Endodermal cell (in vitro differentiated cells): ENCODE data around the gene ZC3H12D. TPM values are rescaled to one million over a fixed set of nuclear protein-coding genes. Genes with fewer than 3 reads are reported as not detected.

Experiments used
- DNase-seq: peaks from one replicate; pipeline ENCODE4 v3.0.0-alpha.2; 2017
- H3K27ac ChIP-seq: 2 replicates; pipeline ENCODE4 v1.5.1; 2013; ENCODE audit warnings: mild to moderate bottlenecking, low read depth, low read length, moderate library complexity
- H3K27me3 ChIP-seq: 2 replicates; pipeline ENCODE4 v1.6.1; 2013; ENCODE audit warnings: mild to moderate bottlenecking, low read length, moderate library complexity; ENCODE audit not compliant: insufficient read depth, control insufficient read depth, poor library complexity, severe bottlenecking
- H3K36me3 ChIP-seq: 2 replicates; pipeline ENCODE4 v1.7.0; 2013; ENCODE audit warnings: mild to moderate bottlenecking, low read length, moderate library complexity; ENCODE audit not compliant: control insufficient read depth, insufficient read depth
- H3K4me1 ChIP-seq: one replicate; pipeline ENCODE4 v1.7.0; 2013; ENCODE audit warnings: low read length; ENCODE audit not compliant: control insufficient read depth, insufficient read depth
- H3K4me3 ChIP-seq: 2 replicates; pipeline ENCODE4 v1.5.1; 2013; ENCODE audit warnings: mild to moderate bottlenecking, low read length, moderate library complexity
- H3K9ac ChIP-seq: 2 replicates; pipeline ENCODE4 v1.6.1; 2013; ENCODE audit warnings: mild to moderate bottlenecking, low read length, moderate library complexity; ENCODE audit not compliant: poor library complexity, severe bottlenecking; ENCODE audit errors: extremely low read depth
- H3K9me3 ChIP-seq: 2 replicates; pipeline ENCODE4 v1.6.1; 2013; ENCODE audit warnings: mild to moderate bottlenecking, low read length, moderate library complexity; ENCODE audit not compliant: control insufficient read depth
- H3K27ac Mint-ChIP-seq: 2 replicates; pipeline ENCODE4 v1.8.0; 2020; ENCODE audit warnings: mixed read lengths
- H3K27me3 Mint-ChIP-seq: 2 replicates; pipeline ENCODE4 v1.8.0; 2021; ENCODE audit warnings: mild to moderate bottlenecking, mixed read lengths; ENCODE audit not compliant: insufficient read depth
- H3K36me3 Mint-ChIP-seq: 2 replicates; pipeline ENCODE4 v1.8.0; 2020; ENCODE audit warnings: low read depth, mixed read lengths
- H3K4me1 Mint-ChIP-seq: 2 replicates; pipeline ENCODE4 v1.8.0; 2020; ENCODE audit warnings: mixed read lengths
- H3K4me3 Mint-ChIP-seq: 2 replicates; pipeline ENCODE4 v1.8.0; 2020; ENCODE audit warnings: mild to moderate bottlenecking, moderate library complexity, mixed read lengths
- H3K9me3 Mint-ChIP-seq: 2 replicates; pipeline ENCODE4 v1.8.0; 2020; ENCODE audit warnings: mild to moderate bottlenecking, mixed read lengths
- WGBS, 2 experiments: methylation state at CpG; one replicate each; pipeline versions ENCODE4 v1.1.5 to v1.1.7; 2013; ENCODE audit warnings: missing lambda C conversion rate in 2 of 2, mixed read lengths in 1 of 2; ENCODE audit not compliant: insufficient coverage in 1 of 2, insufficient read length in 1 of 2; 5-methylcytosine and 5-hydroxymethylcytosine counted together
- total RNA-seq, 2 donors: library from RNA; stranded (reverse); fragmentation: NEBNext Ultra II Directional in 1 of 2; extraction: Animal tissue kit (Norgen Biotek cat#: 25700) in 1 of 2; gene quantifications; 2 replicates in 1 of 2; 3 replicates in 1 of 2; pipeline ENCODE4 v1.2.1, GENCODE V29; 2021
- TF ChIP-seq, protein P1 (sequence below): fragments of 200-600 bp; sonication (generic); conservative IDR thresholded peaks from 2 replicates; pipeline ENCODE4 v1.5.0; 2021; ENCODE audit warnings: antibody characterized with exemption, mild to moderate bottlenecking

ZC3H12D gene
- total RNA-seq, 2 donors from 2014 or later: 0.20 to 0.42 TPM

DNA sequence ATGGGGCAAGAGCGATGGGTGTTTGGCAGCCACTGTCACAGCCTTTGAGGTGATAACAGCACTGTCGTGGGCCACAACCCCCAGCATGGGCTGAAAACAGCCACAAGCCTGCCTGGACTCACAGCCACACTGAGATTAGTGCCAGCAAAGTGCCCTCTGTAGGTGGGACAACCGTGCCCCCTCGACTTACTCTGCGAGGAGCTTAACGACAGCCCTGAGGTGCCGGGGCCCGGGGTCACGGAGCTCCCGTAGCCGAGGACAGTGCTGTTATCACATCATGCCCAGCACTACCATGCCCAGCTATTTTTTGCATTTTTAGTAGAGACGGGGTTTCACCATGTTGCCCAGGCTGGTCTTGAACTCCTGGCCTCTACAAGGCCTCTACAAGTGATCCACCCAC lies 48.2 kb downstream of the ZC3H12D start:
- Mint-ChIP-seq H3K36me3 (no peaks in the 10 kb centered on the region), H3K4me3 (no peak overlapping the region), H3K9me3 (no peaks in the 10 kb centered on the region), H3K27me3 (no peaks in the 10 kb centered on the region), H3K27ac (no peak overlapping the region), H3K4me1 (peaks cover 7% of the 10 kb centered on the region)
- no peak overlapping the region for H3K4me3 ChIP-seq
- WGBS, 2 experiments: 93 to 94% methylated on average over 9 to 12 of the region's 12 CpGs
- H3K4me1 ChIP-seq: no peaks in the 10 kb centered on the region
- H3K9ac ChIP-seq: no peak overlapping the region
- no peaks in the 10 kb centered on the region for H3K27me3 ChIP-seq
- no peak for DNase-seq
- H3K36me3 ChIP-seq: no peaks in the 10 kb centered on the region
- H3K27ac ChIP-seq: no peak overlapping the region
- no peaks in the 10 kb centered on the region for H3K9me3 ChIP-seq
- TF ChIP-seq, protein P1, sequence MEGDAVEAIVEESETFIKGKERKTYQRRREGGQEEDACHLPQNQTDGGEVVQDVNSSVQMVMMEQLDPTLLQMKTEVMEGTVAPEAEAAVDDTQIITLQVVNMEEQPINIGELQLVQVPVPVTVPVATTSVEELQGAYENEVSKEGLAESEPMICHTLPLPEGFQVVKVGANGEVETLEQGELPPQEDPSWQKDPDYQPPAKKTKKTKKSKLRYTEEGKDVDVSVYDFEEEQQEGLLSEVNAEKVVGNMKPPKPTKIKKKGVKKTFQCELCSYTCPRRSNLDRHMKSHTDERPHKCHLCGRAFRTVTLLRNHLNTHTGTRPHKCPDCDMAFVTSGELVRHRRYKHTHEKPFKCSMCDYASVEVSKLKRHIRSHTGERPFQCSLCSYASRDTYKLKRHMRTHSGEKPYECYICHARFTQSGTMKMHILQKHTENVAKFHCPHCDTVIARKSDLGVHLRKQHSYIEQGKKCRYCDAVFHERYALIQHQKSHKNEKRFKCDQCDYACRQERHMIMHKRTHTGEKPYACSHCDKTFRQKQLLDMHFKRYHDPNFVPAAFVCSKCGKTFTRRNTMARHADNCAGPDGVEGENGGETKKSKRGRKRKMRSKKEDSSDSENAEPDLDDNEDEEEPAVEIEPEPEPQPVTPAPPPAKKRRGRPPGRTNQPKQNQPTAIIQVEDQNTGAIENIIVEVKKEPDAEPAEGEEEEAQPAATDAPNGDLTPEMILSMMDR: no peak

DNA sequence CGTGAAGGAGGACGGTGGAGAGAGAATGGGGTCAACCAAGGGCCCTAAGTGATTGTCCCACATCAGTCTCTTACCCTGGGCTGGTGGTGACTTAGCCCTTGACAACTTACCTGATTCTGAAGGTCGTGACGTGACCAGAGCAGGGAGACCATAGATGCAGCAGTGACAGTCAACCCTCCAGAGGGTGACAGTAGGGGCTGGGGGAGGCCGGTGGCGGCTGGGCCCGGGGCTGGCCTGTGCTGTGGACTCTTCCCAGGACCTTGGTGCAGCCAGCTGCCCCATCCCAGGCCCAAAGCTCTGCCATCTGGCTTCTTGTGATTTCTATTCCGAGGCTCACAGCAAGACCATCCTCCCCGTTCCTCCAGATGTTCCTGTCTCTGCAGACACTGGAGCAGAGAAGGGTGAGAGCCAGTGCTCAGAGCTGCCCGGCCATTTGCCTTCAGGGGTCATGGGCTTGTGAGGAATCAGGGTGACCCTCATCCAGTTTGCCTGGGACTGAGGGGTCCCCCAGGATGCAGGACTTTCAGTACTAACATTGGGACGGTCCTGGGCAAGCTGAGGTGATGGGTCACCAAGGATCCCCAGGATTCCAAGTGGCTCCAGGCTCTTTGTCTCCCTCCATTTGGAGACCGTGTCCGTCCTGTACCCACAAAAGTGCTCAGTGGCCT lies 48.8 kb downstream of the ZC3H12D start:
- no peaks in the 10 kb centered on the region for H3K9me3 Mint-ChIP-seq
- no peak for DNase-seq
- TF ChIP-seq, protein P1: no peak
- H3K4me3 Mint-ChIP-seq: no peak overlapping the region
- Histone ChIP-seq H3K9me3 (no peaks in the 10 kb centered on the region), H3K4me3 (no peak overlapping the region), H3K9ac (no peak overlapping the region), H3K27ac (no peak overlapping the region), H3K36me3 (no peaks in the 10 kb centered on the region), H3K27me3 (no peaks in the 10 kb centered on the region), H3K4me1 (no peaks in the 10 kb centered on the region)
- H3K4me1 Mint-ChIP-seq: peaks cover under 1% of the 10 kb centered on the region
- H3K27me3 Mint-ChIP-seq: no peaks in the 10 kb centered on the region
- WGBS, 2 experiments: 93 to 94% methylated on average over 5 to 13 of the region's 13 CpGs
- no peak overlapping the region for H3K27ac Mint-ChIP-seq
- no peaks in the 10 kb centered on the region for H3K36me3 Mint-ChIP-seq

DNA sequence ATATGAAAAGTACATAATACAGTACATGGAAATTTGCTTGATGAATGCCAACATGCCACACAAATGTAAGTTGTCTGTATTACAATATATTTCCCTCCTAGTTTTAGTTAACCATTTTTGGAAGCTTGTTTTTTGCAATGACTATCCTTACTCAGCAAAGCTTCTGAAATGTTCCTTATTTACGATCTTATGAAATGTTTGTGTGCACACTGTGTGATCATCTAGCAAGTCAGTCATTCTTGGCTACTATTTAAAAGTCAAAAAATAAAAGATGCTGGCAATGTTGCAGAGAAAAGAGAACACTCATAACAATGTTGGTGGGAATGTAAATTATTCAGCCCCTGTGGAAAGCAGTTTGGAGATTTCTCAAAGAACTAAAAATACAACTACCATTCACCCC lies 50.9 kb downstream of the ZC3H12D start:
- Histone ChIP-seq H3K4me3 (no peak overlapping the region), H3K9me3 (no peaks in the 10 kb centered on the region), H3K27me3 (no peaks in the 10 kb centered on the region), H3K9ac (no peak overlapping the region), H3K4me1 (no peaks in the 10 kb centered on the region), H3K27ac (no peak overlapping the region), H3K36me3 (no peaks in the 10 kb centered on the region)
- Mint-ChIP-seq H3K4me3 (no peak overlapping the region), H3K4me1 (no peaks in the 10 kb centered on the region), H3K36me3 (no peaks in the 10 kb centered on the region), H3K27ac (no peak overlapping the region), H3K9me3 (no peaks in the 10 kb centered on the region), H3K27me3 (no peaks in the 10 kb centered on the region)
- TF ChIP-seq, protein P1: no peak
- 90 to 100% methylated on average over 1 of the region's 1 CpG for WGBS, 2 experiments
- no peak for DNase-seq
